PC-3 (cell line): ENCODE measurements around the gene WDR47. TPM values are rescaled to one million over a fixed set of nuclear protein-coding genes. Genes with fewer than 3 reads are reported as not detected.

Experiments used
- ATAC-seq: fragments of 200-7000 bp; cut with Tn5 transposase; 2 replicates; pipeline ENCODE4 v1.9.1; 2020; ENCODE audit warnings: mild to moderate bottlenecking, moderate library complexity
- BruUV-seq: library from RNA; stranded (reverse); fragments of 400-500 nt; replicated peaks from 2 replicates; lab custom pipeline; 2021; lab: Mats Ljungman, UMichigan
- CTCF ChIA-PET: fragments of 300-600 bp; sonication (Branson Sonifier 250); formaldehyde crosslinking; loops from one replicate; lab custom pipeline; 2022; ENCODE audit warnings: antibody characterized with exemption; lab: Charles Lee
- POLR2A ChIA-PET: fragments of 300-600 bp; sonication (Branson Sonifier 250); formaldehyde crosslinking; loops from one replicate; lab custom pipeline; 2022; ENCODE audit warnings: antibody characterized with exemption; ENCODE audit not compliant: unreplicated experiment; lab: Charles Lee
- DNase-seq: peaks from one replicate; pipeline ENCODE4 v3.0.0-alpha.2; 2015
- H2AFZ ChIP-seq: fragments of 300-600 bp; sonication (generic); 2 replicates; pipeline ENCODE4 v1.6.0; 2016; ENCODE audit warnings: antibody characterized with exemption, low read length
- H3F3A ChIP-seq: fragments of 300-600 bp; sonication (generic); one replicate; pipeline ENCODE4 v1.6.0; 2017; ENCODE audit warnings: antibody characterized with exemption, low read length, control low read depth, mild to moderate bottlenecking; ENCODE audit not compliant: unreplicated experiment
- H3K27ac ChIP-seq: fragments of 300-600 bp; sonication (generic); 2 replicates; pipeline ENCODE4 v1.5.1; 2016; ENCODE audit warnings: mild to moderate bottlenecking, low read length
- H3K27me3 ChIP-seq: fragments of 300-600 bp; sonication (generic); 2 replicates; pipeline ENCODE4 v1.6.1; 2016; ENCODE audit warnings: low read length, mixed read lengths
- H3K36me3 ChIP-seq: fragments of 300-600 bp; sonication (generic); 2 replicates; pipeline ENCODE4 v1.6.1; 2016; ENCODE audit warnings: low read depth, mixed run types, low read length, mixed read lengths
- H3K4me1 ChIP-seq: fragments of 300-600 bp; sonication (generic); 2 replicates; pipeline ENCODE4 v1.5.1; 2016; ENCODE audit warnings: low read length; ENCODE audit not compliant: insufficient read depth
- H3K4me2 ChIP-seq: fragments of 300-600 bp; sonication (generic); 2 replicates; pipeline ENCODE4 v1.6.0; 2016; ENCODE audit warnings: low read length
- H3K4me3 ChIP-seq: fragments of 300-600 bp; sonication (generic); 2 replicates; pipeline ENCODE4 v1.5.1; 2016; ENCODE audit warnings: mild to moderate bottlenecking, low read length, mixed read lengths
- H3K79me2 ChIP-seq: fragments of 300-600 bp; sonication (generic); 2 replicates; pipeline ENCODE4 v1.6.1; 2017; ENCODE audit warnings: low read length, mixed read lengths
- H3K9ac ChIP-seq: fragments of 300-600 bp; sonication (generic); 2 replicates; pipeline ENCODE4 v1.6.0; 2016; ENCODE audit warnings: mild to moderate bottlenecking, low read length
- H3K9me2 ChIP-seq: fragments of 300-600 bp; sonication (generic); replicated peaks from 2 replicates; pipeline ENCODE4 v1.6.1; 2016; ENCODE audit warnings: mixed run types, low read length, mixed read lengths
- H3K9me3 ChIP-seq: fragments of 300-600 bp; sonication (generic); 2 replicates; pipeline ENCODE4 v1.6.1; 2016; ENCODE audit warnings: low read length, mixed read lengths
- H4K20me1 ChIP-seq: fragments of 300-600 bp; sonication (generic); 2 replicates; pipeline ENCODE4 v1.6.1; 2016; ENCODE audit warnings: low read length, mixed read lengths
- CTCF ChIP-seq: fragments of 300-600 bp; sonication (generic); conservative IDR thresholded peaks from 2 replicates; pipeline ENCODE4 v1.5.1; 2017; ENCODE audit warnings: antibody characterized with exemption, low read depth, mild to moderate bottlenecking, low read length
- EZH2 ChIP-seq: fragments of 300-600 bp; sonication (generic); IDR thresholded peaks from one replicate; pipeline ENCODE4 v1.6.1; 2017; ENCODE audit warnings: antibody characterized with exemption, mild to moderate bottlenecking, low read length; ENCODE audit not compliant: unreplicated experiment
- EZH2phosphoT487 ChIP-seq: fragments of 300-600 bp; sonication (generic); IDR thresholded peaks from 2 replicates; pipeline ENCODE4 v1.6.1; 2018; ENCODE audit warnings: mild to moderate bottlenecking, antibody characterized with exemption, low read length, borderline replicate concordance
- intact Hi-C: fragments of 100-400 bp; cut with micrococcal nuclease; formaldehyde crosslinking; loops from 2 replicates; pipeline ENCODE4 v1.9.0; 2023
- total RNA-seq: library from RNA; depleted of rRNA; stranded (reverse); fragments of >200 nt; gene quantifications from 2 replicates; pipeline ENCODE4 v1.2.3, GENCODE V29; 2014

Gene WDR47
- total RNA-seq, 1 experiment from 2014 or later: 7.7 TPM

GRCh38 chr1:109060707-109061106, 18.8 kb upstream of the WDR47 start:
- DNase-seq: no peak
- no TSS peak for BruUV-seq
- Histone ChIP-seq H3K9me2 (no peaks in the 10 kb centered on the region), H3K4me1 (no peaks in the 10 kb centered on the region), H2AFZ (no peak overlapping the region), H3K27me3 (no peaks in the 10 kb centered on the region), H3K79me2 (no peaks in the 10 kb centered on the region), H3K27ac (no peak overlapping the region), H3K36me3 (peaks cover 3% of the 10 kb centered on the region; the same call in 1 of the 2 replicates), H3F3A (no peaks in the 10 kb centered on the region), H4K20me1 (no peaks in the 10 kb centered on the region), H3K9ac (no peak overlapping the region), H3K4me3 (no peak overlapping the region), H3K4me2 (no peak overlapping the region), H3K9me3 (no peaks in the 10 kb centered on the region)
- intact Hi-C loops: no loop called here
- TF ChIP-seq EZH2phosphoT487 (no peak), CTCF (no peak), EZH2 (no peak)
- CTCF ChIA-PET: no interaction called here
- POLR2A ChIA-PET: interaction anchor here (0.5 kb wide), 1 partner anchor 51 kb away, joined by 8 read pairs; no protein-coding TSS in a partner anchor
- ATAC-seq: no peak

GRCh38 chr1:109059026-109059425, 17.1 kb upstream of the WDR47 start:
- intact Hi-C loops: no loop called here
- no TSS peak for BruUV-seq
- H3K79me2 ChIP-seq: no peaks in the 10 kb centered on the region

More at GRCh38 chr1:109059026-109059425, 17.1 kb upstream of the WDR47 start:
- no peak overlapping the region for H3K4me2 ChIP-seq
- ChIA-PET CTCF (no interaction called here), POLR2A (no interaction called here)
- no peaks in the 10 kb centered on the region for H4K20me1 ChIP-seq
- ATAC-seq (no peak), DNase-seq (no peak)
- no peaks in the 10 kb centered on the region for H3K27me3 ChIP-seq
- H3K9me2 ChIP-seq: no peaks in the 10 kb centered on the region
- no peak overlapping the region for H3K27ac ChIP-seq
- H3K9me3 ChIP-seq: no peaks in the 10 kb centered on the region
- no peaks in the 10 kb centered on the region for H3K4me1 ChIP-seq
- H2AFZ ChIP-seq: no peak overlapping the region
- H3F3A ChIP-seq: no peaks in the 10 kb centered on the region
- no peak for TF ChIP-seq EZH2
- no peak for TF ChIP-seq CTCF
- no peak for TF ChIP-seq EZH2phosphoT487
- H3K4me3 ChIP-seq: no peak overlapping the region
- peaks cover 1% of the 10 kb centered on the region; the same call in 1 of the 2 replicates for H3K36me3 ChIP-seq
- H3K9ac ChIP-seq: no peak overlapping the region
